Gastrocnemius medialis (tissue), 4 donors: ENCODE results near the gene LTA. TPM values are rescaled to one million over a fixed set of nuclear protein-coding genes. Genes with fewer than 3 reads are reported as not detected.
A peak's percentile ranks its signal among the peaks of the same experiment; 100 is the strongest.

Experiments used
- ATAC-seq, 2 donors: fragments of 150-250 bp; one replicate each; pipeline ENCODE4 v1.9.1; 2016
- DNase-seq, 2 donors: peaks; one replicate each; pipeline ENCODE4 v3.0.0-alpha.2; 2019
- H3K27ac ChIP-seq, 4 donors: fragments of 200-600 bp; sonication (generic); 1 replicate in 1 of 4; 2 replicates in 3 of 4; pipeline ENCODE4 v1.5.1; 2016 to 2018; ENCODE audit warnings: mild to moderate bottlenecking in 2 of 4, moderate library complexity in 1 of 4
- H3K27me3 ChIP-seq, 3 donors: fragments of 200-600 bp; sonication (generic) in 2 of 3; 1 replicate in 1 of 3; 2 replicates in 2 of 3; pipeline versions ENCODE4 v1.5.1 to v1.6.0; 2016 to 2019; ENCODE audit warnings: mild to moderate bottlenecking in 1 of 3, moderate library complexity in 1 of 3
- H3K36me3 ChIP-seq, 2 donors: fragments of 200-600 bp; sonication (generic) in 1 of 2; one replicate each; pipeline ENCODE4 v1.5.1; 2017 to 2018
- H3K4me1 ChIP-seq, 2 donors: fragments of 200-600 bp; sonication (generic) in 1 of 2; one replicate each; pipeline ENCODE4 v1.5.1; 2016 to 2017; ENCODE audit warnings: mild to moderate bottlenecking in 2 of 2
- H3K4me3 ChIP-seq, 4 donors: fragments of 200-600 bp; sonication (generic) in 3 of 4; 1 replicate in 1 of 4; 2 replicates in 3 of 4; pipeline ENCODE4 v1.5.1; 2016 to 2019; ENCODE audit warnings: mild to moderate bottlenecking in 2 of 4
- H3K9me3 ChIP-seq, 3 donors: fragments of 200-600 bp; sonication (generic) in 2 of 3; 1 replicate in 1 of 3; 2 replicates in 2 of 3; pipeline ENCODE4 v1.5.1; 2016 to 2019
- POLR2A ChIP-seq, 2 donors: fragments of 450-650 bp; IDR thresholded peaks; one replicate each; pipeline ENCODE4 v1.6.1; 2017; ENCODE audit warnings: antibody characterized with exemption in 2 of 2, mild to moderate bottlenecking in 2 of 2, moderate library complexity in 2 of 2
- in situ Hi-C, 4 donors: fragments of 200-750 bp; cut with MboI; loops; one replicate each; pipeline versions ENCODE4 v1.15.0 to v1.8.0; 2017; ENCODE audit warnings: low sequenced_read_pairs in 4 of 4
- intact Hi-C: fragments of 100-400 bp; cut with DNase I; formaldehyde crosslinking; loops from one replicate; pipeline ENCODE4 v1.15.1; 2023; ENCODE audit warnings: low total_unique reads
- total RNA-seq, 4 donors: library from RNA; depleted of rRNA; stranded (reverse); fragments of >200 nt; gene quantifications; one replicate each; pipeline versions ENCODE4 v1.1.0 to v1.2.3, GENCODE V29; 2016
- TF ChIP-seq, protein P1 (sequence below), 5 experiments: fragments of 450-650 bp in 3 of 5; fragments of 200-600 bp in 2 of 5; sonication (generic) in 2 of 5; IDR thresholded peaks in 4 of 5; conservative IDR thresholded peaks in 1 of 5; 1 replicate in 4 of 5; 2 replicates in 1 of 5; pipeline ENCODE4 v1.5.1; 2016 to 2019; ENCODE audit warnings: antibody characterized with exemption in 5 of 5, mild to moderate bottlenecking in 3 of 5, moderate library complexity in 3 of 5

Gene LTA
- total RNA-seq, 4 donors from 2014 or later = not detected

DNA sequence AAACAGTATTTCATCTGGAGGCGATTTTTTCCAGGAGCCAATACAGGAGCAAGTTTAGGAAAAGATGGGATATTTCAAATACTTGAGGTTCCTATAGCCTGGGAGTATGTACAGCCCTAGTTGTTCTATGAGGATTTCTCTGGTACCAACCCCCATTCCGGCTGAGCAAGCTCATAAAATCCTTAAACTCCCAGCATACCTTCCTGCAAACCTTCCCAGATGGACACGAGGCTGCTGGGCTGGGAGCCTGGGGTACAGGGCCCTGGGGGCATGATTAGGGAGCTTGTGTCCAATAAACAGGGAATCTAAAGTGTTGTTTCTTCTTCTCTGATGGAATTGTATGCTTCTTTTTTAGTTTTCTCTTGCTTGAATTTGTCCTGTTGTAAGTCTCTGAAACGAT is 49.9 kb downstream of the LTA start:
- no peak for TF ChIP-seq POLR2A (IDR thresholded peaks at IDR 0.05)
- TF ChIP-seq, protein P1, sequence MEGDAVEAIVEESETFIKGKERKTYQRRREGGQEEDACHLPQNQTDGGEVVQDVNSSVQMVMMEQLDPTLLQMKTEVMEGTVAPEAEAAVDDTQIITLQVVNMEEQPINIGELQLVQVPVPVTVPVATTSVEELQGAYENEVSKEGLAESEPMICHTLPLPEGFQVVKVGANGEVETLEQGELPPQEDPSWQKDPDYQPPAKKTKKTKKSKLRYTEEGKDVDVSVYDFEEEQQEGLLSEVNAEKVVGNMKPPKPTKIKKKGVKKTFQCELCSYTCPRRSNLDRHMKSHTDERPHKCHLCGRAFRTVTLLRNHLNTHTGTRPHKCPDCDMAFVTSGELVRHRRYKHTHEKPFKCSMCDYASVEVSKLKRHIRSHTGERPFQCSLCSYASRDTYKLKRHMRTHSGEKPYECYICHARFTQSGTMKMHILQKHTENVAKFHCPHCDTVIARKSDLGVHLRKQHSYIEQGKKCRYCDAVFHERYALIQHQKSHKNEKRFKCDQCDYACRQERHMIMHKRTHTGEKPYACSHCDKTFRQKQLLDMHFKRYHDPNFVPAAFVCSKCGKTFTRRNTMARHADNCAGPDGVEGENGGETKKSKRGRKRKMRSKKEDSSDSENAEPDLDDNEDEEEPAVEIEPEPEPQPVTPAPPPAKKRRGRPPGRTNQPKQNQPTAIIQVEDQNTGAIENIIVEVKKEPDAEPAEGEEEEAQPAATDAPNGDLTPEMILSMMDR (IDR thresholded peaks at IDR 0.05 in 4 of 5, conservative IDR thresholded peaks at IDR 0.05 in 1 of 5) = no peak
- no peak for DNase-seq
- H3K27me3 ChIP-seq = no peaks in the 10 kb centered on the region
- peak overlapping the region in 3 of 4 donors; percentile 69 to 85 (median 79) for H3K4me3 ChIP-seq
- H3K36me3 ChIP-seq = peaks cover 5 to 43% of the 10 kb centered on the region in 2 donors
- intact Hi-C loops = loop anchor here (2.0 to 10.0 kb wide), 2 partner anchors 75 to 1007 kb away; partner anchors contain the start of genes ATP6V1G2, MRPS18B, NFKBIL1 and PPP1R10
- H3K9me3 ChIP-seq = no peaks in the 10 kb centered on the region
- in situ Hi-C loops = no loop called here
- peaks cover 19 to 21% of the 10 kb centered on the region in 2 donors for H3K4me1 ChIP-seq
- no peak for ATAC-seq
- peak overlapping the region; percentile 91 to 97 (median 96) for H3K27ac ChIP-seq

DNA sequence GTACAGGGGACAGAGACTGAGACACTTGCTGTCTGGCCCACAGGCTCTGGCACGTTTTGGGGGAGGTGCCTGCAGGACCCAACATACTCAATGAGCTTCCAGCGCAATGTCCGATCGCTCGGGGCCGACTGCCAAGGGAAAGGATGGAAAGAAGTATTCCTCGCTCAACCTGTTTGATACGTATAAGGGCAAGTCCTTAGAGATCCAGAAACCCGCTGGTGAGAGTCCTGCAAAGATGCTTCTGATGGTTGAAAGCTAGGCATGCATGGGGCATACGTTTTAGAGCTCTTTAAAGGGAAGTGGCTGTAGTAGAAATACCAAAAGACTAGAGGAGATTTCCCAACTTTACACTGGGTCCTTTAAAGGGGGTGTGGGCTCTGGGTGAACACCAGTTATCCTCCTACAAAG is 50.6 kb downstream of the LTA start:
- no peak for TF ChIP-seq POLR2A (IDR thresholded peaks at IDR 0.05)
- TF ChIP-seq, protein P1 (IDR thresholded peaks at IDR 0.05 in 4 of 5, conservative IDR thresholded peaks at IDR 0.05 in 1 of 5) = no peak
- DNase-seq (no peak), ATAC-seq (no peak)
- H3K9me3 ChIP-seq = no peaks in the 10 kb centered on the region
- no peaks in the 10 kb centered on the region for H3K27me3 ChIP-seq
- intact Hi-C loops = loop anchor here (10.0 kb wide), 1 partner anchor 1008 kb away; the partner anchor contains the start of genes MRPS18B and PPP1R10
- in situ Hi-C loops = no loop called here
- peaks cover 19 to 21% of the 10 kb centered on the region in 2 donors for H3K4me1 ChIP-seq
- H3K4me3 ChIP-seq = no peak overlapping the region
- H3K36me3 ChIP-seq = peaks cover 6 to 50% of the 10 kb centered on the region in 2 donors
- peak overlapping the region in 3 of 4 donors; percentile 91 to 97 (median 94) for H3K27ac ChIP-seq

Other genes starting within 250 kb of the LTA start
- gene HLA-B, start 215.1 kb upstream of the LTA start, total RNA-seq = 100 to 1,000 TPM; 182 to 300 (median 192) TPM
- 1 to 10 TPM in 3 of 4 donors, under 1 TPM in 1; 0.17 to 7.8 (median 5.0) TPM for gene MICA, start 168.7 kb upstream of the LTA start, total RNA-seq
- 1 to 10 TPM in 1 of 4 donors, under 1 TPM in 3; 0.20 to 1.2 (median 0.50) TPM for gene MICB, start 74.1 kb upstream of the LTA start, total RNA-seq
- not detected for gene MCCD1, start 43.3 kb upstream of the LTA start, total RNA-seq
- gene DDX39B, start 30.3 kb upstream of the LTA start, total RNA-seq = 100 to 1,000 TPM; 107 to 198 (median 144) TPM
- 1 to 10 TPM in 2 of 4 donors, under 1 TPM in 2; 0.46 to 1.8 (median 1.1) TPM for gene ATP6V1G2, start 25.7 kb upstream of the LTA start, total RNA-seq
- 10 to 100 TPM; 17.6 to 21.7 (median 20.3) TPM for gene NFKBIL1, start 24.7 kb upstream of the LTA start, total RNA-seq
- gene TNF, start 3.3 kb downstream of the LTA start, total RNA-seq = under 1 TPM in 2 of 4 donors, not detected in 2; 0.23 to 0.87 TPM
- not detected for gene LTB, start 10.1 kb downstream of the LTA start, total RNA-seq
- 10 to 100 TPM in 1 of 4 donors, 1 to 10 TPM in 2, not detected in 1; 1.6 to 22.3 (median 4.1) TPM for gene LST1, start 14.0 kb downstream of the LTA start, total RNA-seq
- not detected for gene NCR3, start 20.7 kb downstream of the LTA start, total RNA-seq
- 10 to 100 TPM in 1 of 4 donors, 1 to 10 TPM in 3; 4.3 to 11.0 (median 4.8) TPM for gene AIF1, start 42.9 kb downstream of the LTA start, total RNA-seq
- 10 to 100 TPM; 38.9 to 67.7 (median 52.0) TPM for gene PRRC2A, start 48.4 kb downstream of the LTA start, total RNA-seq
- 100 to 1,000 TPM; 305 to 509 (median 459) TPM for gene BAG6, start 80.4 kb downstream of the LTA start, total RNA-seq
- gene APOM, start 83.6 kb downstream of the LTA start, total RNA-seq = 1 to 10 TPM; 1.8 to 7.9 (median 2.4) TPM
- gene C6orf47, start 88.5 kb downstream of the LTA start, total RNA-seq = 10 to 100 TPM; 22.2 to 34.9 (median 26.8) TPM
- 10 to 100 TPM; 17.3 to 29.8 (median 24.5) TPM for gene GPANK1, start 92.7 kb downstream of the LTA start, total RNA-seq
- 100 to 1,000 TPM; 185 to 251 (median 226) TPM for gene CSNK2B, start 93.8 kb downstream of the LTA start, total RNA-seq
- 1 to 10 TPM in 1 of 4 donors, under 1 TPM in 2, not detected in 1; 0.19 to 2.7 (median 0.60) TPM for gene LY6G5B, start 97.7 kb downstream of the LTA start, total RNA-seq
- 1 to 10 TPM in 2 of 4 donors, not detected in 2; 1.3 to 3.2 TPM for gene LY6G5C, start 108.8 kb downstream of the LTA start, total RNA-seq
- 10 to 100 TPM; 39.2 to 82.9 (median 57.5) TPM for gene ABHD16A, start 131.0 kb downstream of the LTA start, total RNA-seq
- not detected for gene LY6G6F, start 134.6 kb downstream of the LTA start, total RNA-seq
- not detected for gene LY6G6D, start 143.1 kb downstream of the LTA start, total RNA-seq
- not detected for gene LY6G6C, start 149.5 kb downstream of the LTA start, total RNA-seq
- not detected for gene MPIG6B, start 151.1 kb downstream of the LTA start, total RNA-seq
- gene DDAH2, start 157.0 kb downstream of the LTA start, total RNA-seq = 10 to 100 TPM; 10.6 to 24.2 (median 15.4) TPM
- gene CLIC1, start 164.2 kb downstream of the LTA start, total RNA-seq = 10 to 100 TPM; 20.9 to 41.3 (median 26.3) TPM
- 1 to 10 TPM in 3 of 4 donors, under 1 TPM in 1; 0.35 to 7.8 (median 1.6) TPM for gene MSH5, start 167.7 kb downstream of the LTA start, total RNA-seq
- not detected for gene SAPCD1, start 190.4 kb downstream of the LTA start, total RNA-seq
- 1 to 10 TPM; 2.0 to 7.8 (median 4.7) TPM for gene VWA7, start 205.0 kb downstream of the LTA start, total RNA-seq
- gene VARS1, start 223.5 kb downstream of the LTA start, total RNA-seq = 100 to 1,000 TPM in 1 of 4 donors, 10 to 100 TPM in 3; 39.2 to 102 (median 67.4) TPM
- gene LSM2, start 234.7 kb downstream of the LTA start, total RNA-seq = 10 to 100 TPM; 25.1 to 43.7 (median 32.9) TPM
- gene HSPA1L, start 243.0 kb downstream of the LTA start, total RNA-seq = 1 to 10 TPM; 1.1 to 7.1 (median 3.5) TPM
- 100 to 1,000 TPM in 2 of 4 donors, 10 to 100 TPM in 2; 85.8 to 205 (median 111) TPM for gene HSPA1A, start 243.3 kb downstream of the LTA start, total RNA-seq